ENCODE results near the gene KCNQ2.

Gene KCNQ2

DNA sequence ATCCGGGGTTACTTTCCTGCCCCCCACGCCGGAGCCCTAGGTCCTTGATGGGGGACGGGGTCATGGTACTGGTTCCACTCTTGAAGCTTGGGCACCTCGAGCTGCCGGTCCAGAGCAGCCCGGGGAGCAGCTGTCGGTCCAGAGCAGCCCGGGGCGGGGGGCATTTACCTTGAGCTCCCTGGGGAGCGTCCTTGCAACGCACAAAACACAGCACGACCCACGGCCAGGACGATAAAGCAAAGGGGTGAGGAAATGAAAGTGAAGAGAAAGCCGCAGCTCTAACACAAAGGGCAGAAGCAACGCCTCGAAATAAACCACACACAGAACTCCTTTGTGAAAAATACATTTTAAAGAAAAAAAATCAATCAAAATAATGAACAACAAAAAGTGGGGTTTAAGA is 39.1 kb downstream of the KCNQ2 start:
- no peak for DNase-seq

DNA sequence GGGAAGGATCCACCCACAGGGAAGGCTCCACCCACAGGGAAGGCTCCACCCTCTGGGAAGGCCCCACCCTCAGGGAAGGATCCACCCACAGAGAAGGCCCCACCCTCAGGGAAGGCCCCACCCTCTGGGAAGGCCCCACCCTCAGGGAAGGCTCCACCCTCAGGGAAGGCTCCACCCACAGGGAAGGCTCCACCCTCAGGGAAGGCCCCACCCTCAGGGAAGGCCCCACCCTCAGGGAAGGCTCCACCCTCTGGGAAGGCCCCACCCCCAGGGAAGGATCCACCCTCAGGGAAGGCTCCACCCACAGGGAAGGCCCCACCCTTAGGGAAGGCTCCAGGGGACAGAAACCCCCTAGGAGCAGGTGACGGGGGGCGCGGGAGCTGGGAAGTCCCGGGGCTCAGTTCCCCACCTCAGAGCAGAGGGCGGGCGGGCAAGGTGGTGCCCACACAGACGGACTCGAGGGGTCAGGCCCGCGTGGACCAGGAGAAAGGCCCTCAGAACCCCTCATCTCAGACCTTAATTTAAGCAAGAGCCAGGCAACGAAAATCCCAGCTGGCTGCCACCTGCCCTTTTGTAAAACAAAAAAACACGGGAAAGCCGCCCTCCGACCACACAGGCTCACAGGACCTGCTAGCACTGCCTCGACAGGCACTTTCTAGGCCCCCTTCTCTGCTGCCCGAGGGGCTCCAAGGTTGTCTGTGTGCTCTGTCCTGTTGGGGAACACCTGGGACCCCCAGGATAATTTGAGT is 39.7 kb downstream of the KCNQ2 start:
- no peak for DNase-seq

DNA sequence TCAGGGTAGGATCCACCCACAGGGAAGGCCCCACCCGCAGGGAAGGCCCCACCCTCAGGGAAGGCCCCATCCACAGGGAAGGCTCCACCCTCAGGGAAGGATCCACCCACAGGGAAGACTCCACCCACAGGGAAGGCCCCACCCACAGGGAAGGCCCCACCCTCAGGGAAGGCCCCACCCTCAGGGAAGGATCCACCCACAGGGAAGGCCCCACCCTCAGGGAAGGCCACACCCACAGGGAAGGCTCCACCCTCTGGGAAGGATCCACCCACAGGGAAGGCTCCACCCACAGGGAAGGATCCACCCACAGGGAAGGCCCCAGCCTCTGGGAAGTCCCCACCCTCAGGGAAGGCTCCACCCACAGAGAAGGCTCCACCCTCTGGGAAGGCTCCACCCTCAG is 40.5 kb downstream of the KCNQ2 start:
- no peak for DNase-seq

DNA sequence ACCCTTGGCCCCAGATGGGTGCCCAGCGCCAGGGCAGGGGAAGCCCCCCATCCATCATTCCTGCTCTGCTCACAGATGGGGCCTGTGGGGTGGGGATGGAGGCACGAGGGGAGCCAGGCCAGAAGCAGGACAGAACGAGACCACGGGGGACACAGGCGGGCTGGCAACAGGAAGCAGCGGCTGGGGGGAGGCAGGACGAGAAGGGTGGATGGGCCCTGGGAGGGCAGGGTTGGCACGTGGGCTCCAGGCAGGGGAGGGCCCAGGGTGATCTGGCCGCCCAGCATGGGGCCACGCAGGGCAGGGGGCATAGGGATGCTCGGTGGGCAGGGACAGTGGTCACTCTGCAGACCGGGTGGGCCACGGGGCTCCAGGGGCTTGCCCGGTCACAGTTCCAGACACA is 41.6 kb downstream of the KCNQ2 start:
- no peak for DNase-seq

DNA sequence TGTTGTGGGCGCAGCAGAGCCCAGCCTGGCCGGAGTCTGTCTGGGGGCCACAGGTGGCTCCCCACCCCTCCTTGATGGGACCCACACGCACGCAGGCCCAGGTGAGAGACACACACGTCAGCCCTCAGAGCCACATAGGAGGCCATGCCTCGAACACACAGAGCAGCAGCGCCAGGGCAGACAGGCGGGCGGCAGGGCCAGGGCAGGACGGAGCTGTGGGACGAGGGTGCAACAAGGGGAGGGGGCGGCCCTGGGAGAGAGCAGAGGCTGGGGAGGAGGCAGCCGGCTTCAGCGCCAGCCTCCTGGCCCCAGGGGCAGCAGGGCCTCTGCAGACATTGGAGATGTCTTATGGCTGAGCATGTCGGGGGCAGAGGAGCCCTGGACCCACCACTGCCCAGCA is 42.5 kb downstream of the KCNQ2 start:
- DNase-seq = no peak

DNA sequence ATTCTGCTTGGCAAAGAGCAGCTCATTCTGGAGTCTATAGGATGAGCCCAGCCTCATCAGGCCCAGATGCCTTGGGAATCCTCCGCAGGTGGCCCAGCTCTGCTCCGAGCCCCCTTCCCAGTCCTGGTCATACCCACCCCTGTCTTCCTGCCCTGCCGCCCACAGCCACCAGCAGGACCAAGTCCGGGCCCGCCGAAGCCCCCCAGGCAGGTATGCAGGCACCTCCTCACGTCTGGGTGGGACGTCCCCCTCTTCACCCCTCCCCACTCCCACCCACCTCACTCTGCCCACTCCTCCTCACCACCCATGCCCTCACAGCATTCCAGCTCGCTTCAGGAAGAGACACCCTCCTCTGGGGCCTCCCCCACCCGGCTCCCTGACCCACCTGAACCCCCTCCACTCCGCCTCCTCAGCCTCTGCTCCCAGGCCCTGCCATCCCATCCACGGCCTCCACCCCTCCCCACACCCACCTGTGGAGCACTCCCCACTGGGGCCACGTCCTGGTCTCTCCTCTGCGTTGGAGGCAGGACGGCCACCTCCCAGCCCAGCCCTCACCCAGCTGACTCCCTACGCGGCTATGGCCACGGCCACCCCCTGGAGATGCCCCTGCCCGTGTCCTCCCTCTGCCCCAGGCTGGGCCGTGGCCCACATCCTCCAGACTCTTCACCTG is 43.4 kb downstream of the KCNQ2 start:
- no peak for DNase-seq

DNA sequence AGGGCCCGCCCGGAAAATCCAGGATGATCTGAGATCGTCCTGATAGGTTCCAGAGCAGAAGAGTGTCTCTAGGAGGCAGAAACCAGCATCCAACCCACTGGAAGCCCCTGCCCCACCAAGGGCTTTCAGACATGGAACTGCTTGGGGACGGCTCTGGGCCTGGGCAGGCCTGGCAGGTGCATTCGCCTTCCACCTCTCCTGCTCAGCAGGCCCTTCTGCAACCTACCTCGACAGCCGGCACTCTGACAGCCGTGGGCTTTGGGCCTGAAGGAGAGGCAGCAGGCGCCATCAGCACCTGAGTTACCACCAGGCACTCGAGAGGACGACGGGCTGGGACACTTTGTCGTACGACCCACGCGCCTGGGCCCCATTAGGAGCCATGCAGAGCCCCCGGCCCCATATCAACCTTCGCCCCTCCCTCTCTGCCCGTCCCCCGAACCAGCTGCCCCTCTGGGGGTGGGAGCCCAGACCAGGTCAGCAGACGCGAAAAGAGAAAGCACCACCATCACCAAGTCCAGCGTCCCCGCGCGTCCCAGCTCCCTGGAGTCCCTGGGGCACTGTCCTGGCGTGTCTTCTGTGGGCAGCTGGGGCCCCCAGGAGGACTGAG is 44.6 kb downstream of the KCNQ2 start:
- DNase-seq = no peak

DNA sequence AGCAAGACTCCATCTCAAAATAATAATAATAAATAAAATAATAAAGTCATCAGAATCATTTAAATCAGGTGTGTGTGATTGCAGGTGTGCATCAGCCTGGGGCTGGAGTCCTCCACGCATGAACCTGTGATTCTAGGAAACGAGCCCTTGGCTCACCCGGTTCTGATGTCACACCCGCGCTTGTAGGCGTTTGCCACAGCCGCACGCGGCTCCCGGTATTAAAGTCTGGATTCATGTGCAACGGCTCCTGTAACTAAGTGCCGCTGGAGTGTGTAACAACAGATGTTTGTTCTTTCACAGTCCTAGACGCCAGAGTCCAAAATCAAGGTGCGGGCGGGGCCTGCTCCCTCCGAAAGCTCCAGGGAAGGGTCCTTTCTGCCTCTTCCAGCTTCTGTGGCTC is 45.2 kb downstream of the KCNQ2 start:
- DNase-seq = no peak

DNA sequence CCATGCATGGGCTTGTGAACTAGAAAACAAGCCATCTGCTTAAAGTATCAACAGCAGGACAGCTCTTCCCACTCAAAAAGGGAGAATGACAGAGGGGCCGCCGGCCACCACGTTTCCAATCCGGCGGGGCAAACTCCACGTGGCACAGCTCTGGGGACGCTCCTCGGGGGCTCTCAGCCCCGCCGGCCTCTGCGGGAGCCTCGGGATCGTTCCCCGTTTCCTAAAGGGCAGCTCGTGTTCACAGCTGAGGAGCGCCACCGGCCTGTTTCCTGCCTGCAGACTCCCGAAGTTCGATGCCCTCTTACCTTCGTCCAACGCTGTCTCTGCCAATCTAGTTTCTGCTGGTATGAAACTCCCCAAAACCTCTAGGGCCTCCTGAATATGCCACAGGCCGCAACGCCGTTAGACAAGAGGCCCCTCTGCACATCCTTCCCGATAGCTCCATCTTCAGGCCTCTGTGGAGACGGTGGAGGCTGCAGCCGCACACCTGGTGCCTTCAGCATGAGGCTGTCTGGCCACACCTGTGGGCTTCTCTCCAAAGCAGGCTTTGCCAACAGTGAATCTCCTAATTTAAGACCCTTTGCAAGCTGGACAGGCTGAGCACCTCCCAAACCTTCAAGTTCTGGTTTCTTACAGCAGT is 46.5 kb downstream of the KCNQ2 start:
- DNase-seq = no peak

DNA sequence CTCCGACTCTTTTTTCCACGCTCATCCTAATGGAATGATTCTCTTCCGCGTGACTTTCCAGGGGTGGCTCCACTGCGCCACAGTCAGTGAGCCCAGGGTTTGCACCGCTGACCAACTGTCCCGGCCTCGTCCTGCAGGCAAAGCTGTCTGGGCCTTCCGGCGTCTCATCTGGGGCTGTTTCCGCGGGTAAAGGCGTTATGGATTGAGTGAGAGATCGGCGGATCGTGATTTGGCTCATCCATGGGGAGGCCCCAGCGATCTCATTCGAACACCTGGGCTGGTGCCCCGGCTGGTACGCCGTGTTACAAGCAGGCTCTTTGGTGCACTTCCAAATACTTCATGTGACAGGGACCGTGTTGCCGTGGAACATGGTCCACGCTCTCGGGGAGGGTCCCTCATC is 47.8 kb downstream of the KCNQ2 start:
- no peak for DNase-seq

DNA sequence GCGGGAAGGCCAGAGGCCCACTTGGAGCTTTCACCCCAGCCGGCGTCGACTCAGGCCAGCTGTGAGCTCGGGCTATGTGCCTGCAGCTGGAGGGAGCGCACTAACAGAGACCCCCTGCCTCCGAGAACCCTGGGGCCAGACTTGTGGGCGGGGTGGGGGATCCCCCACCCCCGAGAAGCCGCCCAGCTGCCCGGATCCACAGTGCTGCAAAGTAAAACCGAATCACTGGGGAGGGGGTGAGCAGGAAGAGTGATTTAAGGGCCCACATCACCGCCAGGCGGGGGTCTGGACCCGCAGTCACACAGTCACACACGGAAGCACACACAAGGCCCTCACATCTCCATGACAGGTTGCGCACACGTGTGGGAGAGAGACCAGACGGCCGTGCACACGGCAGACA is 48.7 kb downstream of the KCNQ2 start:
- DNase-seq = no peak

DNA sequence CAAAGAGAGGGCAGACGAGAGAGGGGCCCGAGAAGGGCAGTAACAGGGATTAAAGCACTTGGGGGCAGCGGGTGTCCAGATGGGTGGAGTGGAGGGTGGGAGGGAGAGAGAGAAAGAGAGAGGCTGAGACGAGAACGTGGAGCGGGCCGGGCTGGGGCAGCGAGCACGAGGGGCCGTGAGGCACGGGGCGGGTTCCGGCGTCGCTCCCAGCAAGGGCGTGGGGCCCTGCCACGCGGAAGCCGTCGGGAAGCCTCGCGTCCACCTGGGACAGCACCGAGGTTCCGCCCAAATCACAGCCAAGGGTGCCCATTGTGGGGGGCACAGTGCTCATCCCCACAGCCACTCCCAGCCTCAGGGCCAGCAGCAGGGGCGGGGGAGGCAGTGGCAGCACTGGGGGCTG is 49.8 kb downstream of the KCNQ2 start:
- no peak for DNase-seq

DNA sequence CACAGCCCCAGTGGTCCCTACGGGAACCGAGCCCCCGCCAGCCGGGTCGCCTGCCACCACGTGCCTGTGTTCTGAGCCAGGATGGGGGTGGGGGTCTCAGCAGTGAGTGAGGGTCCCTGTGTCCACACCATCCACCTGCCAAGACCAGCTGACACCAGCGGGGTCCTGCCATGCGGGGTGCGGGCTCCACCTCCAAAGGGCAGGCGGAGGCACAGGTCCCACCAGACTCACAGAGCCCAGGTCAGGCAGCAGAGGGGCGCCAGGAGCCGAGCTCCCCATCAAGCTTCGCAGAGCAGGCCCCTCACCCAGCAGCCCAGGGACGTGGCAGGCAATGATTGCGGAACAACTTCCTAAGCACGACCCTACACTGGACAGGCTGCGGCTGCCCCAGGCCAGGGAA is 50.5 kb downstream of the KCNQ2 start:
- no peak for DNase-seq

DNA sequence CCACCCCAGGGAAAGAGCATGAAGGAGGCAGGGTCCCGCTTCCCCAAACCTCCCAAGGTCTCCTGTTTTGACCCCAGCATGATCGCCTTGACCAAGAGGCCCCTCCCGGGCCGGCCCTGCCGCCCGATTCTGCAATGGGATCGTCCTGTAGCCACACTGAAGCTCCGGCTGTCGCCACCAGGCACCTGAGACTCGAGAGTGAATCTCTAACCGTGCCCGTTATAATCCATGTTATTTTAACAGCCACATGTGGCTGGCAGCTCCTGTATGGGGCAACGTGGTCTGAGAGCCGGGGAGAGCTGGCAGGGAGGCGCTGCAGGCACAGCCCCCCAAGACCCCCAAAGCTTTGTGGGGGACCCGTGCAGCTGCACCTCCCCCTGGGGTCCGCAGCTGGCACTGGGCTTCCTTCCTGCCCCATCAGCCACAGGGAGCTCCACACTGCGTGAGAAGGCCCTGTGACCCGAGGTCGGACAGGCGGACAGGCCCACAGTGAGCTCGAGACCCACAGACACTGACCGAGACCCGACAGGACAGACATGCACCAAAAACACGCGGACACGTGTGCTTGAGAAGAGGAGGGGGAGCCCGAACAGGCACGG is 51.3 kb downstream of the KCNQ2 start:
- DNase-seq = no peak

DNA sequence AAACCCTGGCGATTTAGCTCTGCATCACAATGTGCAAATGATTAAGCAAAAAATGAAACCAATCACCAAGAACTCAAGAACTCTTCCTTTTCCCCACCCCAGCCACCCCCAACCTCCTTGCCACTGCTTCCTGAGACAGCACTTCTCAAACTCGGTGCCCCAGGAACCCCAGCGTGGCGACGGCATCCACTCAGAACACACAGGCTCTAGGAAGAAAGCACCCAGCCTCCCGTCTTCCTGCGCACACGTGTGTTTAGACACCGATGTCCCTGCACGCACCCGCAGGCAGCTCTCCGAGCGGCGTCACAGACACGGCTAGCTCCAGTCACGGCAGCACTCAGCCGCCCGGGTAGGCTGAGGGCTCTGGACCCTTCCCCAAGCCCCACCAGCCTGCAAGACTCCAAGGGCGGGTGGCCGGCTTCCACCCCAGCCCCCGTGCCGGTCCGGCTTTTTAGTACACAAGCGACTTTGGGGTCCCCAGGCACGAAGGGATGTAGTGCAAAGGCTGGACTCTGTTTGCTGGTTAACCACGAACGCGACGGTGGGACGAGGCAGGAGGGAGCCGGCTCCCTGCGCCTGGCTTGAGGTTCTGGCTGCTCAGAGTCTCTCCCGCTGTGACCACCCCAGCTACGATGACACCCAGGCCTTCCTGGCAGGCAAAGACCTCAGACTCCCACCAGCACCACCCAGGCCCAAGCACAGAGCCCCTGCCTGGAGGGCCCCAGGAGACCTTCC is 51.9 kb downstream of the KCNQ2 start:
- no peak for DNase-seq

DNA sequence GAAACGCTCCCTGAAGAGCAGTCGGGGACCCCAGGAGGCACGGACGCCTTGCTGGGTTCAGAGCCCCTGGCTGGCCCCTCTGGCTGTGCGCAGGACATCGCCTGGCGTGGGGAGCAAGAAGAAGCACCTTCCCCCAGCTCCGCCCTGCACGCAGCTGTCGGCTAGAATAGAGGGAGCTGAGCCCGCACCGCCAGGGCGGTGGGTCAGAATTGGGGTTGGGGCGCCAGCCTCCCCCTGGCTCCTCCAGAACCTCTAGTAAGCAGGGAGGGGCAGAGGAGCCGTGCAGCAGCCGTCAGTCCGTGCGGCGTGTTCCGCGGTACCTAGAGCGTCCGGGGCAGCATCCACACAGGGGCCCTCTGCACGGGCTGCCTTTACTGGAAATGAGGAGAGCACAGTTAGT is 53.2 kb downstream of the KCNQ2 start:
- DNase-seq = no peak

DNA sequence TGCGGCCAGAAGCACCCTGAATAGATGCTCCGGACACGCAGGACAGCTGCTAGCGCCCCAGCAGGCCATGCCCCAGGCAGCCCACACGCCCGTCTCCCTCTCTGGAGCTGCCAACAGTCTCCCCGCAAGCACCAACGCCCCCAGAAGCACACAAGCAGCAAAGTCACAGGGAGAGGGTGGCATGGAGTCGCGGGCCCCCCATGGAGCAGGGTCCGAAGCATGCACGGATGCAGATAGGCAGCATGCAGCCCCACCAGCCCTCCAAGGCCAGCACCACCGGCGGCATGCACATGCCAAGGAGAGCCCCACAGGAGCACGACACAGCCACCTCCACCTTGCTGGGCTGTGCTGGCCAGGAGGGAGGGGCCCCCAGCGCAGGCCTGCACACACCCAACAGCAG is 53.8 kb downstream of the KCNQ2 start:
- no peak for DNase-seq

DNA sequence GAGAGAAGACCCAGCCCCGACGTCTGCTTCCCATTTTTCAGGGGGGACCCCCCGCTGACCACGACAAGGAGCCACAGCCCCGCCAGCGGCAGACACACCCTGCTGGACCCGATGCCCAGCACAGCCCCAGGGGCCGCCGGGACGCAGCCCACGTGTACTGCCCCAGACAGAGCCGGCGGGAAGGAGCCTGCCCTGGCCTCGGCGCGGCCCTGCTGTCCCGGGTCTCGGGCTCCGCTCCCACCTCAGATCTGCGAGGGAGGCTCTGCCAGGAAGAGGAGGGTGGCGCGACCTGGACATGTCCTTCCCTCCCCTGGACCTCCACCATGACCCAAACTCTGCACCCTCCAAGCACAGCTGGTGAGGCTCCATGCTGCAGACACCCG is 54.7 kb downstream of the KCNQ2 start:
- no peak for DNase-seq

DNA sequence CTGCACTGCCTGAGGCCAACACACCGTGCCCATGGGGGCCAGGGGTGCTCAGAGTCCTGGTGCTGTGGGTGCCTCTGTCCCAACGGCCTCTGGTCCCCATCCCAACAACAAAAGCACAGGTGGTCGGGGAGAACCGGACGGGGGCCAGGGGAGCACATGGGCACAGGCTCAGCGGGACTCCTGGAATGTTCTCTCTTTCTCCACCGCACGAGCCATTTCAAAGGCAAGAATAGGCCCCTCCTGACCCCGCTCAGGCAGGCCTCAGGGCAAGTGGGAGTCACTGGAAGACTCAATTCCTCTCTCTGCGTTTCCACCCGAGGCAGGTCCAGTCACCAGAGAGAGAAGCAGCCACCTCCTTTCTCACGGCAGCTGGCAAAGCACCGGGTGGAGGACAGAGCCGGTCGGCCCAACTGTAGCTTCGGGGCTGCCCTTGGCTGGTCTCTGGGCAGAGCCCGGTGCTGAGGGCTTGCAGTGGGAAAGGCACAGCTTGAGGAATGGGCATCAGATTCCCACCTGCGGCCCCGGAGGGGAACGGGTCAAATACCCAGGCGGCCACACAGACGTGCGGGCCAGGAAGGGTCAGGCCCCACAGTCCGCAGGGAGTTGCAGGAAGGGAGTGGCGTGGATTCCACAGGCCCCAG is 55.2 kb downstream of the KCNQ2 start:
- no peak for DNase-seq

DNA sequence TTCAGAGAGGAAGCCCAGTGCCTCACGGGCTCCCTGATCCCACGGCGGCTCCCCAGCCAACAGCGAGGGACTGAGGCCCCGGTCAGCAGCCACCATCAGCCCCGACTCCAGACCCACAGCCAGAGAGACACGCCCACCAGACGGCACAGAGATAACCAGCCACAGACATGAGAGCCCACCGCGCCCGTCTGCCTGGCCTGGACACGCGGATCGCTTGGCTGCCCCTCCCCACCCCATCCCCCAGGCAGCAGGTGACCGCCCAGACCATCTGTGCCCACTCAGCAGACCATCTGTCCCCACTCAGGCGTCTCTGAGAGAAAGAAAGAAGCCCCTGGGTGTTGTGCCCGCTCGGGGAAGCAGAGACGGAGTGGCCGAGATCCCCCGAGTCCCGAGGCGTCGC is 55.8 kb downstream of the KCNQ2 start:
- DNase-seq = no peak

DNA sequence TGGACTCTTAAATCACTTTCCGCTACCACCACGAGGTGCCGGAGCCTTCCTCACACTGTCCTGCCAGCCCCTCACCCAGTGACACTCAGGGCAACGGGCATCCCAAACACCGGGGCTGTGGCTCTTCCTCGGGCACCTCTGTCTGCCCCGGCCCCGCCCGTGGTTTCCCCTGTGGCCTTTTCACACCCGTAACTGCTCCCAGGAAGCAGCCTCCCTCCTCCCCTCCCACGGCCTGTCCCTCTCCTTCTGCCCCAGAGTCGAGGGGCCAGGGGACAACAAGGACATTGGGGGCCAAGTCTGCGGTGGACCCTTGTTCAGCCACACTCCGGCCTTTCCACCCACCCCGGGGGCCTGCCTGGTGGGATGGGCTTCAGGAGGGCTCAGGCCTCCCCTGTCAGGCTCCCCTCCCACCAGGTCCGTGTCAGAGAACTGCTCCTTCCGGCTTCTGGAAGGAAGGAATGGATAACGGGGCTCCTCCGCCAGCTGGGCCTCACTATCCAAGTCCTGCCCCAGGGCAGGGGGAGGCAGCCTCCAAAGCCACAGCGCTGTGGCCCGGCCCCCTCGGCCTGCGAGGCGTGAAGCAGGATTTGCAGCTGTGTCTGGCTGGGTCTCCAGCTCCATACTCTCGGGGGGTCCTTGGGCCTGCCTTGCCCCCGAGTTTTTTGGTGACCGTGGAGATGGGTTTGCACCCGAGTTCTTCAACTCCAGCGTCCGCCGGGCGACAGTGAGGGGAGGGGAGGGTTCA is 56.6 kb downstream of the KCNQ2 start:
- DNase-seq = no peak
